Common myeloid progenitor, CD34-positive (primary cell): ENCODE data around the gene BOK.

Experiments used
- CTCF ChIA-PET: fragments of 350-600 bp; sonication (Branson Sonifier 250); formaldehyde crosslinking; loops from one replicate; lab custom pipeline; 2021; ENCODE audit warnings: antibody characterized with exemption; lab: Charles Lee
- POLR2A ChIA-PET: fragments of 350-600 bp; sonication (Branson Sonifier 250); formaldehyde crosslinking; loops from one replicate; lab custom pipeline; 2021; ENCODE audit warnings: antibody characterized with exemption; lab: Charles Lee
- DNase-seq, 3 donors: peaks; one replicate each; pipeline versions ENCODE4 v3.0.0 to v3.0.0-alpha.2; 2013
- H3K27ac ChIP-seq, 2 experiments: 1 replicate in 1 of 2; 2 replicates in 1 of 2; pipeline ENCODE4 v1.7.0; 2013; ENCODE audit warnings: inconsistent platforms in 2 of 2, low read length in 2 of 2, mild to moderate bottlenecking in 2 of 2, low read depth in 1 of 2, moderate library complexity in 1 of 2; ENCODE audit not compliant: severe bottlenecking in 2 of 2, insufficient read depth in 1 of 2, poor library complexity in 1 of 2
- H3K27me3 ChIP-seq, 5 experiments: replicated peaks in 2 of 5; 1 replicate in 3 of 5; 2 replicates in 2 of 5; pipeline versions ENCODE4 v1.6.1 to v1.7.0; 2013; ENCODE audit warnings: low read length in 4 of 5, mild to moderate bottlenecking in 2 of 5, moderate library complexity in 2 of 5, inconsistent platforms in 1 of 5; ENCODE audit not compliant: insufficient read depth in 5 of 5, control insufficient read depth in 4 of 5
- H3K36me3 ChIP-seq, 4 experiments: 1 replicate in 2 of 4; 2 replicates in 2 of 4; pipeline versions ENCODE4 v1.6.1 to v1.7.0; 2013; ENCODE audit warnings: low read length in 3 of 4, control low read depth in 1 of 4, mild to moderate bottlenecking in 1 of 4; ENCODE audit not compliant: control insufficient read depth in 4 of 4, insufficient read depth in 4 of 4
- H3K4me1 ChIP-seq, 4 experiments: 1 replicate in 3 of 4; 2 replicates in 1 of 4; pipeline versions ENCODE4 v1.6.1 to v1.7.1; 2013; ENCODE audit warnings: low read length in 3 of 4, mild to moderate bottlenecking in 3 of 4, control low read depth in 1 of 4, inconsistent platforms in 1 of 4, moderate library complexity in 1 of 4; ENCODE audit not compliant: control insufficient read depth in 4 of 4, insufficient read depth in 4 of 4; ENCODE audit errors: control extremely low read depth in 1 of 4
- H3K4me3 ChIP-seq, 7 experiments: 1 replicate in 4 of 7; 2 replicates in 3 of 7; pipeline versions ENCODE4 v1.5.1 to v1.7.0; 2013; ENCODE audit warnings: mild to moderate bottlenecking in 7 of 7, low read length in 6 of 7, moderate library complexity in 6 of 7, inconsistent platforms in 2 of 7, low read depth in 2 of 7, control low read depth in 1 of 7; ENCODE audit not compliant: insufficient read depth in 4 of 7, control insufficient read depth in 1 of 7; ENCODE audit errors: extremely low read depth in 1 of 7
- H3K9me3 ChIP-seq, 5 experiments: 1 replicate in 4 of 5; 2 replicates in 1 of 5; pipeline versions ENCODE4 v1.6.1 to v1.7.1; 2013; ENCODE audit warnings: low read length in 4 of 5, mild to moderate bottlenecking in 2 of 5, inconsistent platforms in 1 of 5, low read depth in 1 of 5, moderate library complexity in 1 of 5; ENCODE audit not compliant: control insufficient read depth in 4 of 5, insufficient read depth in 2 of 5; ENCODE audit errors: control extremely low read depth in 1 of 5
- WGBS: methylation state at CpG from one replicate; pipeline ENCODE4 v1.1.5; 2013; ENCODE audit not compliant: insufficient coverage; 5-methylcytosine and 5-hydroxymethylcytosine counted together

BOK gene

DNA sequence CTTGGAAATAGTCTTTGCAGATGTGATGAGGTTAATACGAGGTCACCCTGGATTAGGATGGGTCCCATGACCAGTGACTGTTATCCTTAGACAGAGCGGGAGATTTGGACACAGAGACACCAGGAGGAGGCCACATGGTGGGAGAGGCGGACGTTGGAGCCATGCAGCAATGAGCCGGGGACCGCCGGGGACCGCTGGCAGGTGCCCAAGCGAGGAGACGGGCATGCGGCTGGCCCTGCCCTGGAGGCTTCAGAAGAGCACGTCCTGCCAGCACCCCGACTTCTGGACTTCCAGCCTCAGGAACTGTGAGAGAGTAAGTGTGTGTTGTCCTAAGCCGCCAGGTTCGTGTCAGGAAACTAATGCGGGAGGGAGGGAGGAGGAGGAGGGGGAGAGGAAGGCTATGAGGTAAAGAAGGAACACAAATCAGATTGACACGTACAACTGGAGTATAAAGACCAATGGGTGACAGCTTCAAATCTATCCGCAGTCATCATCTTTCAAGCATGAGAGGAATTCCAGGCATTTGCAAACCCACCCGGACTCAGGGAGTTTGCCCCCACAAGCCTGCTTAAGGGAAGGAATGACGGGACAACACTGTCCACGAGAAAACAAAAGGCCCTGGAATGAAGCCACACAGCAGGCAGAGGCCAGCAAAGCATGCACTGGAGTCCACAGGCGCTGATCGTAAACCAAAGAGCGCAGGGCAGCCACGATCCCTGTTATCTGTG is 11.6 kb upstream of the BOK start:
- H3K4me3 ChIP-seq = no peak overlapping the region
- no peak overlapping the region for H3K27ac ChIP-seq
- ChIA-PET POLR2A (no interaction called here), CTCF (no interaction called here)
- 25% methylated on average over 14 of the region's 25 CpGs for WGBS
- H3K9me3 ChIP-seq = no peaks in the 10 kb centered on the region
- H3K4me1 ChIP-seq = no peaks in the 10 kb centered on the region
- H3K27me3 ChIP-seq = peaks cover 0 to 94% (median 42%) of the 10 kb centered on the region in 5 experiments
- no peaks in the 10 kb centered on the region for H3K36me3 ChIP-seq
- DNase-seq = no peak

- no peak overlapping the region for H3K4me3 ChIP-seq
- H3K9me3 ChIP-seq = no peaks in the 10 kb centered on the region
- H3K27ac ChIP-seq = no peak overlapping the region
- peaks cover 0 to 94% (median 37%) of the 10 kb centered on the region in 5 experiments for H3K27me3 ChIP-seq
- DNase-seq = no peak
- ChIA-PET POLR2A (no interaction called here), CTCF (interaction anchor here (1.4 kb wide), 1 partner anchor 9 kb away, joined by 4 read pairs; no protein-coding TSS in a partner anchor)
- H3K4me1 ChIP-seq = no peaks in the 10 kb centered on the region
- no peaks in the 10 kb centered on the region for H3K36me3 ChIP-seq
- 96% methylated on average over 12 of the region's 16 CpGs for WGBS
These were observed 10.6 kb upstream of the BOK start for GRCh38 chr2:241547781-241548450.

DNA sequence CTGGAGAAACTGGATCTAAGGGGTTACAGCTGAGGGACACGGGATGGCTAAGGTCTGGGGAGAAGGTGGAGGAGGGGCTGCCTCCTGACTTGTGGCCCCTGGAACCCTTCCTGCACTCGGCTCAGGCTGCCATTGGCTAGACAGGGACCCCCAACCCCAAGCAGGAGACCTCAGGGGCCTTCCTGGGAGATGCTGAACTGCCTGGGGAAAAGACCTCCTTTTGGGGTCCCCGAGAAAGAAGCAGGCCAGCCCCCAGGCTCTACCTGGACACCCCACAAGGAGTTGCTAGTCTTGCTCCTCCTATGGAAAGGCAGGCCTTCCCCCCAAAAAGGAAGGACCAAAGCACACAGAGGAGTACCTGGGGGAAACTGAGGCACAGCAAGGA is 10.1 kb upstream of the BOK start:
- POLR2A ChIA-PET = no interaction called here
- peaks cover 0 to 92% (median 36%) of the 10 kb centered on the region in 5 experiments for H3K27me3 ChIP-seq

GRCh38 chr2:241550616-241551580 is 7.6 kb upstream of the BOK start:
- CTCF ChIA-PET = no interaction called here
- H3K9me3 ChIP-seq = peaks cover 0 to 16% (median 5%) of the 10 kb centered on the region in 5 experiments
- WGBS = 70% methylated on average over 19 of the region's 21 CpGs
- H3K36me3 ChIP-seq = no peaks in the 10 kb centered on the region
- H3K4me3 ChIP-seq = no peak overlapping the region
- peaks cover 0 to 92% (median 43%) of the 10 kb centered on the region in 5 experiments for H3K27me3 ChIP-seq
- POLR2A ChIA-PET = interaction anchor here (0.8 kb wide), 1 partner anchor 10 kb away, joined by 3 read pairs; no protein-coding TSS in a partner anchor
- no peaks in the 10 kb centered on the region for H3K4me1 ChIP-seq
- no peak overlapping the region for H3K27ac ChIP-seq
- no peak for DNase-seq

More for the DNA sequence above, 10.1 kb upstream of the BOK start:
- CTCF ChIA-PET = interaction anchor here (0.5 to 1.4 kb wide), 2 partner anchors 9 to 155 kb away, joined by 4 to 5 read pairs; no protein-coding TSS in a partner anchor
- H3K4me1 ChIP-seq = no peaks in the 10 kb centered on the region
- 100% methylated on average over 1 of the region's 3 CpGs for WGBS
- H3K9me3 ChIP-seq = peaks cover 0 to 1% (median 0%) of the 10 kb centered on the region in 5 experiments
- no peak overlapping the region for H3K27ac ChIP-seq
- DNase-seq = no peak
- no peaks in the 10 kb centered on the region for H3K36me3 ChIP-seq
- no peak overlapping the region for H3K4me3 ChIP-seq

DNA sequence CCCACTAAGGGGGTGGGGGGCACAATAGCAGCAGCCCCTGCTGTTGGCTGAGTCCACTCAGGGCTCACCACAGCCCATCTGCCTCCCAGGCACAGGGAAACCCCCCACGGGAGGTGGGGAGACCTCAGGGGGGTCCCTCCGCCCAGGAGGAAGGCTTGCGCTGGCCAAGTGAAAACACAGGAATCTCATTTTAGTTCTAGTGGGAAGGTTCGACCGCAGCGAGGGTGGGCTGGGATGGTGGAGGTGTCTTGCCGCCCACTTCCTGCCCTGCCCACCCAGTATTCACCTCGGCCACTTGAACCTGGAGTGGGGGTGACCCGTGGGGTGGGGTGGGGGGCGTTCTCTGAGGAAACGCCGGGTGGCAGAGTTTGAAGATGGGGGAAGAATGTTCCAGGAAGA is 6.9 kb upstream of the BOK start:
- H3K27ac ChIP-seq = no peak overlapping the region
- no peaks in the 10 kb centered on the region for H3K36me3 ChIP-seq
- DNase-seq = no peak
- H3K4me1 ChIP-seq = no peaks in the 10 kb centered on the region
- H3K27me3 ChIP-seq = peaks cover 1 to 87% (median 42%) of the 10 kb centered on the region in 5 experiments
- CTCF ChIA-PET = no interaction called here
- H3K4me3 ChIP-seq = no peak overlapping the region
- POLR2A ChIA-PET = interaction anchor here (0.8 kb wide), 1 partner anchor 11 kb away, joined by 3 read pairs; no protein-coding TSS in a partner anchor
- WGBS = 75% methylated on average over 5 of the region's 12 CpGs
- peaks cover 0 to 22% (median 9%) of the 10 kb centered on the region in 5 experiments for H3K9me3 ChIP-seq

DNA sequence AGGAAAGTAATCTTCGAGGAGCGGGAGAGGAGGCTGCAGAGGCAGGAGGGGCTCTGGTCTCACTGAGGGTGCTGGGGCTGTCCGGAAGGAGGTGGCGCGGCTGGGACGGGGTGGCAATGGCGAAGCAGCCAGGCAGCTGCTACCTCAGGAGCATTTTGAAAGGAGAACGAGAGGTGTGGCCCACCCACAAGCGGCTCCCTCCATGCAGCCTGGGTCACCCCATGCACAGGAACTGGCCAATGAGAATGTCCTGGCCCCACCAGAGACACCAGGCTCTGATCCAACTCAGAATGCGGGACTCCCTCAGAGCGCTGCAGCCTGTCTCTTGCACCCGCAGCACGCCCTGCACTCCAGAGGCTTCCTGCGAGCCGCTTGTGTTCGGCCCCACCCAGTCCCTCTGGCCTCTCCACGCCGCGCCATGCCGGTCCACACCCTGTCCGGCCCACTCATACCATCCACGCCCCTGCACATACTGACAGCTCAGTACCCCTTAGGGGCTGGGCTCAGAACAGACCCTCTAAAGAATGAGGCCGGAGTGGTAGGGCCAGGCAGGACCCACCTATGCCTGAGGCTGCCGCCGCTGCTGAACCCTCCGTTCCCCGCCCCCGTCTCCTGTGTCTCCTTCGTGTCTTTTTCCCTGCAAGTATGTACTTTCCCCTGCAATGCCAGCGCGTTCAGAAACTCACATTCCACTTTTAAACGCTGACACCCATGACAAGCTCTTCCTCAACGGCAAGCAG is 6.4 kb upstream of the BOK start:
- Histone ChIP-seq H3K27me3 (peaks cover 3 to 83% (median 40%) of the 10 kb centered on the region in 5 experiments), H3K36me3 (no peaks in the 10 kb centered on the region), H3K27ac (no peak overlapping the region), H3K4me3 (no peak overlapping the region), H3K9me3 (peaks cover 1 to 23% (median 13%) of the 10 kb centered on the region in 5 experiments), H3K4me1 (no peaks in the 10 kb centered on the region)
- DNase-seq = no peak
- 92% methylated on average over 26 of the region's 33 CpGs for WGBS
- ChIA-PET POLR2A (interaction anchor here (0.8 kb wide), 1 partner anchor 11 kb away, joined by 3 read pairs; no protein-coding TSS in a partner anchor), CTCF (no interaction called here)
